DMS53 treated with DMSO at 0.1 percent for 48 hours (cell line): ENCODE results near the gene ACTRT2.

ENCODE experiments used
- DNase-seq: peaks from one replicate; lab custom pipeline; 2025; ENCODE audit not compliant: unreplicated experiment; lab: John Stamatoyannopoulos, UW

Gene ACTRT2

DNA sequence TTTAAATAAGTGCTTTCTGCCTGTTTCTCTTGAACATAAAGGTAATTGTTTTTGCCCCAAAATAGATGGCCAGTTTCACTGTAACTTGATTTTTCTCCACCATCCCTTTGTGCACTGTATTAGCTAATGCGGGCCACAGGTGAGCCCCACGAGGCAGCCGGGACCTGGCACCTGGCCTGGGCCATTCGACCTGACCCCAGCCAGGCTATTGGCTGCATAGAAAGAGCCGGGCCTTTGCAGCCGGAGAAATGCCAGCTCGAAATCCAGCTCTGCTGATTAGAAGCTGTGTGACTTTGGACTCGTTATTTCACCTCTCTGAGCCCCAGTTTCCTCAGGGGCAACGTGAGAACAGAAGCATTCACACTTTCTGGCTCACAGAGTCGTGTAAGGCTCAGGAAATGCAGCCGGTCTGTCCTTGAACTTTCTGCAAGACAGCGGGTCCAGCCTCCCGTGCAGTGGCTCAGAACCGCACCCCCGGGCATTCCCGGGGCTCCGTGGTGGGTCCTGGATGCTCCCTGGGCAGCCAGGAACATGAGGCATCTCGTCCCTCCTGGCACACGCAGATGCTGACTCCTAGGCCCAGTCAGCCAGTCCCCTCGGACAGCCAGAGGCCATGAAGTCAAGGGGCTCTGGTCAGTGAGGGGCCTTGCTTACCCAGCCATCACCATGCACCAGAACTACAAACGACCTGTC is 37.4 kb upstream of the ACTRT2 start:
- no peak for DNase-seq

DNA sequence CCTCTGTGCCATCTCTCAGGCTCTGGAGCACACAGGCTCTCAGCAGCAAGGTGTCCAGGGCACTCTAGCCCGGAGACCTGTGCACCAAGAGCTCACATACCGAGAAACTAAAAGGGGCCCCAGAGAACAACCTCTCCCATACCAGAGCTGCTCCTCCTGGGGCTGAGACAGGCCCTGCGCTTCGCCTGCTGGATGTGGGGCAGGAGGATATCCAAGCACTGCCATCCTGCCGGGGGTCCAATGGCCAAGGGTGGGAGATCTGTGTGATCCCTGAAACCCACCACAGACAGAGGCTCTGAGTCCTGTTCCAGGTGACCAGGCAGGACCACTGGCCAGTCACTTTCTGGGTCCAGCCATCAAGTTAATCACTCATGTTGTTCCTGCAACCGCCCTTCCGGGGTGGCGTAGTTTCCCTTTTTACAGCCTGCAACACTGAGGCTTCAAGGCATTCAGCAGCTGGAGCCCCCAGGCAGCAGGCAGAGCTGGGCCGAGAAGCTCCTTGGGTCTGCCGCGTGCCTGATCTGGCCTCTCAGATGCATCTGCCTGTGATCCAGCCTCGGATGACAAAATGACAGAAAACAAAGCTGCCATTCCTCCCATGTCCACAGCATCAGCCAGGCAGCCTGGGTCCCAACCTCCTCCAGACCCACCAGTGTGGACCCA is 36.7 kb upstream of the ACTRT2 start:
- DNase-seq = no peak

DNA sequence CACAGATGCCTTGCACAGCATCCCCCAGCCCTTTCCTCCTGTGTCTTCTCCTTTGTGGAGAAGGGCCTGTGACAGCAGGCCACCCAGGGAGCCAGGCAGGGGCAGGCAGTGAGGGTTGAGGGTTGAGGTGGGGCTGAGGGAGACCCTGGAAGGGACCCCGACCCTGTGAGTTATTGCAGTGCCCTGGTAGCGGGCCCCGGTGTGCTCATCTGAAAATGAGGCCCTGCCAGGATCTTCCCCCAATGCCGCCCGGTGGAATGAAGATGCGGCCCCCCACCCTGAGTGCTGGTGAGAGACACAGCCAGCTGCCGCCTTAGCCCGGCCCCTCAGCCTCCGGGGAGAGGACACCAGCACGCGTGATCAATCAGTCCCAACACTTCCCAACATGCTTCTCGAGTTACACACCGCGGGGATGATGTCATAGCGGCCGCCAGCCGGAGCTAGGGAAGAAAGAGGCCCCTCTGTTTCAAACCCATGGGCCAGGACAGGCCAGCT is 36.2 kb upstream of the ACTRT2 start:
- DNase-seq = no peak

DNA sequence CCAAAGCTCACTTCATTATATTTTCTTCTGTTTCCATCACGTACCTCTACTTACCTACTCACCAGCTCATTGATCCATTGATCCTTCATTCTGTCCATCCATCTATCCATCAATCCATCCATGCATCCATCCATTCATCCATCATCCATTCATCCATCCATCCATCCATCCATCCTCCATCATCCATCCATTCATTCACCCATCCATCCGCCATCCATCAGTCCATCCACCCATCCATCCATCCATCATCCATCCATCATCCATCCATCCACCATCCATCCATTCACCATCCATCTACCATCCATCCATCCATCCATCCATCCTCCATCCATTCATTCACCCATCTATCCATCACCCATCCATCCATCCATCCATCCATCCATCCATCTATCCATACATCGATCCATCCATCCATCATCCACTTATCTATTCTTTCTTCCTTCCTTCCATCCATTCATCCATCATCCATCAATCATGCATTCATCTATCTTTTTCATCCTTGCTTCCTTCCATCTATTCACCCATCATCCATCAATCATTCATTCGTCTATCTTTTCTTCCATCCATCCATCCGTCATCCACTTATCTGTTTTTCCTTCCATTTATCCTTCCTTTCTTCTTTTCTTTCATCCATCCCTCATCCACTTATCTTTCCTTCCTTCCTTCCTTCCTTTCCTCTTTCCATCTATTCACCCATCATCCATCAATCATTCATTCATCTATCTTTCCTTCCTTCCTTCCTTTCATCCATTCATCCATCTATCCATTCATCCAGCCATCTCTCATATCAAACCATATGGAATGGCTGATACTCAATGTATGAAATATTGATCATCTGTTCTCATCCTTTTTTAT is 35.3 kb upstream of the ACTRT2 start:
- DNase-seq = no peak

DNA sequence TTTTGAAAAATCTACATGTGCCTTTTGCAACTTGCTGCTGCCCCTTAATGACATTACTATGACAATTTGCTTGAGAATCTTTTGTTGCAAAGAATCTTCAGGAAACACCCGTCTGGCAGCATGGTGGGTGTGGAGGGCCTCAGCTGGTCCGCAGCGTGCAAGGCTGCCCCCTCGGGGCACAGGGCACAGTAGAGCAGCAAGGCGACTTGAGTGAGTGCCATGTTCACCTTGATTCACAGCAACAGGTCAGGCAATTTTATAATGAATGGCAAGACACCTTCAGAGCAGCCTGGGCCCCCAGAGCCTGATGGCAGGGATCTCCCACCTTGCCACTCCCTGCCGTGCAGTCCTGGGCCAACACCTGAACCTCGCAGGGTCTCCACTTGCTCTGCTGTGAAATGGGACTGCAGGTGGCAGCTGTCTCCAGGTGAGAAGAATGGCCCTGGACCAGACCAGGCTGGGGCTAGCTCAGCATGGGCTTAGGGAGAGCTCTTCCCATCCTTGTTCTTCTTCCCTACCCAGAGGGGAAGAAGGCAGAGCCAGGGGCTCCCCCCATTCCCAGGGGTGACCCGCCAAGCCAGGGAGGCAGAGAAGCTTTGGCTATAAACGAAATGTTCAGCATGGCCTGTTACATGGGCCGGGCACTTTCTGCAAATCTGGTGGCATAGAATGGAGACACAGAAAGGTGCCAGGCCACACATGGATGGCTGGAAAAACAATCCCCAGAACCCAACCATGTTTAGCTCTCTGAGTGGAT is 34.5 kb upstream of the ACTRT2 start:
- DNase-seq = no peak

DNA sequence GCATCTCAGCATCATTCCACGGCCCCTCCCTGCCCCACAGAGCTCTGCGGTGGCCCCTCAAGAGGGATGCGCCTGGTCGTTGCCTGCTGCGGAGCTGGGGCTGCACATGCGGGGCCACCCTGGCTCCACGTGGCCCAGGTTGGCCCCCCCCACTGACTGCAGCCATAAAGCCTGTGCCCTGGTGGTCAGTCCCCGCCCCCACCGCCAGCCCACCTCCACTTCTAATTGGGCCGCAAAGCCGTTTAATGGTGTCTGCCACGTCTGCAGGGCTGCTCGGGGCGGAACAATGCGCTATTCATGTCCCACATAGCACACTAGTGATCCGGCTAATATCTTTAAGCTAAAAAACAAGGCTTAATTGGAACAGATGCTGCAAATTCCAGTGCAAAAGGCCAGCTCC is 33.5 kb upstream of the ACTRT2 start:
- no peak for DNase-seq

DNA sequence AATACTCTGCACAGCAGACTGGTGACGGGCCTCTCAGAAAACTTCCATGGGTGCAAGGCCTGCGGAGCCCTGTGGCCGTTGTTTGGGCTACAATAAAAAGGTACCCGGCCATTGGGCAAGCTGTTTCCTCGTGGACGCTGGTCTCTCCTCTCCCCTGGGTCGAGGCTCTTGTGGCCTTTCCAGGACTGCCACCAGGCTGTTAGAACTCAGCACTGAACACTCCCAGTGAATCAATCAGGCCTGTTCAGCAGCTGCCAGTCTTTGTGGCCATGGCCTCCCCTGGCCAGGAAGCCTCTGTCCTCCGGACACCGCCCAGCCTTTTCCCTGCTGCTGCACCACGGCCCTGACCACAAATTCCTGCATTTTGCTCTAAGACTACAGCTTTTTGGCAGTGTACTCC is 33.0 kb upstream of the ACTRT2 start:
- DNase-seq = no peak

DNA sequence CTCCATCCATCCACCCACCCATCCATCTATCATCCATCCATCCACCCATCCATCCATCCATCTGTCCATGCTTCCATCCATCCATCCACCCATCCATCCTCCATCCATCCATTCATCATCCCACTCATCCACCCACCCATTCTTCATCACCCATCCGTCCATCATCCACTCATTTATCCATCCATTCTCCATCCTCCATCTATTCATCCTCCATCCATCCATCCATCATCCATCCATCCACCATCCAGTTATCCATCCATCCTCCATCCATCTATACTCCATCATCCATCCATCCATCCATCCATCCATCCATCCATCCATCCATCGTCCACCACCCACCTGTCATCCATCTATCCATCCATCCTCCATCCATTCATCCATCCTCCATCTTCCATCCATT is 32.1 kb upstream of the ACTRT2 start:
- no peak for DNase-seq

DNA sequence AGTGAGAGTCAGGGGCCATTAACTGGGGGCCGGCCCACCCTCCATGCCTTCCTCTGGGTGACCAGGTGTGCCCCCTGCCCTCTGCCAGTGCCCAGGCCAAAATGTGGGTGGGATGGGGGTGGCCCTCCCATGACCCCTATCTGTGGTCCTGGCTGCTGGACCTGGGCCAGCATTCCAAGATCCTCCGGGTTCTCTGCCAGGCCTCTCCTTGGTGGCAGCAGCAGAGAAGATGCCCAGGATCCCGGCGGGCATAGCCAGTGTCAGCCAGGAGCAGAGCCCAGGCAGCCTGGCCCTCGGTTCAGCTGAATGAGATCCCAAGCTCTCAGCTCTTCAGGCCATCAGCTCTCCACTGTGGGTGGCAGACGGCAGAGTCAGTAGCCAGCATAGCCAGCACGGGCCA is 31.3 kb upstream of the ACTRT2 start:
- DNase-seq = no peak

DNA sequence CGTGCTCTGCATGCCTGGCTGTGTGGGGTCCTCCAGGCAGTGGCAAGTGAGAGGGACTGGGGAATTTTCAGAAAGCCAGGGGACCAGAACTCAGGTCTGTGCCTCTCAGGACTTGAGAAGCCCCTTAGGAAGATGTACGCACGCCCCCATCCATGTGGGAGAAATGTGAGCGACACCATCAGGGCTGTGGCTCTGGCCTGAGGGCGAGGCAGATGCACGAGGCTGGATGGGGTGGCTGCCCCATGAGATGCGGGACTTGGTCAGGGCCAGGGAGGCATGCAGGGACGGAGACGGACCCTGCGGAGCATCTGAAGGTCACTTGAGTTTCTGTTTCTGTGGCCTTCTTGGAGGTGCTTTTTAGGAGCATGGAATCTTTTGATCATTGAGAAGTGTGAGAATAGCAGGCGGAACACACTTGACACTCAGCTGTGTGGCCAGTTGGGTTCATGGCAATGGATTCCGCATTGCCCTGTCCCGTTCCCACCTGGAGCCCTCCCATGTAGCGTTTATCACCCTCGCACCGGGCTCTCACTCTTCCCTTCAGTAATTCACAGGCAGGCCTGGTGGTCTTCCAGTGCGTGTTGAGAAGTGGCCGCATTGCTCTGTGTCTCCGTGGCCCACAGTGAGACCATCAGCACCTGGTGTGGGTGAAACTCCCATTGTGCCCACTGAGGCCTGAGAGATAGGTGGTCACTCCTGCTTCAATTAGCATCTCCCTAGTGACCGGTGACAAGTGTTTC is 30.7 kb upstream of the ACTRT2 start:
- DNase-seq = no peak

DNA sequence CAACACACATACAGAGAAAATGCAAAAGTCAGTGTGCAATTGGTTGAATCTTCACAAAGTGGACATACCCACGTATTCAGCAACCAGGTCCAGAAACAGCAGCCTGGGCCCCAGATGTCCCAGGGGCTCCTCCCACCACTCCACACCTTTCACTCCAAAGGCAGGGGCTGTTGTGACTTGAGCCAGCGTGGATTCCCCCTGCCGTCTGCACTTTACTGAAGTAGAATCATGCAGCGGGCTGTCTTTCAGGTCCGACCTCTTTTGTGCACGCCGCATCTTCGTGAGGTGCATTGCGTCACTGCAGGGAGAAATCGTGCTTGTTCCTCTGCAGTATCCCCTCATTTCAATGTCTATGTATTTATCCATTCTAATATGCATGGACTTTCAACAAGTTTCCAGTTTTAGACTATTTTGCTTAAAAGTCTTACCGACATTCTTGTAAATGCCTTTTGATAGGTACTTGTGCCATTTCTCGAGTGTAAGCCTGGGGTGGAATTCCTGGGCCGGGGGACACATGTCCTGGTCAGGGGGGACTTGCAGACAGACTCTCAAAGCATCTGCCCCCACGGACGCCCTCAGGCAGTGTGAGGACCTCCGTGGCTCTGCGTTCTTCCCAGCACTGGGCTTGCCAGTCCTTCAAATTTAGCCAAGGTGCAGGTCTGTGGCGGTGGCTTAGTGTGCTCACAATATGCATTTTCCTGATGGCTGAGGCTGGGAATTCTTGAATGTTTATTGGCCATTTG is 29.3 kb upstream of the ACTRT2 start:
- DNase-seq = no peak

DNA sequence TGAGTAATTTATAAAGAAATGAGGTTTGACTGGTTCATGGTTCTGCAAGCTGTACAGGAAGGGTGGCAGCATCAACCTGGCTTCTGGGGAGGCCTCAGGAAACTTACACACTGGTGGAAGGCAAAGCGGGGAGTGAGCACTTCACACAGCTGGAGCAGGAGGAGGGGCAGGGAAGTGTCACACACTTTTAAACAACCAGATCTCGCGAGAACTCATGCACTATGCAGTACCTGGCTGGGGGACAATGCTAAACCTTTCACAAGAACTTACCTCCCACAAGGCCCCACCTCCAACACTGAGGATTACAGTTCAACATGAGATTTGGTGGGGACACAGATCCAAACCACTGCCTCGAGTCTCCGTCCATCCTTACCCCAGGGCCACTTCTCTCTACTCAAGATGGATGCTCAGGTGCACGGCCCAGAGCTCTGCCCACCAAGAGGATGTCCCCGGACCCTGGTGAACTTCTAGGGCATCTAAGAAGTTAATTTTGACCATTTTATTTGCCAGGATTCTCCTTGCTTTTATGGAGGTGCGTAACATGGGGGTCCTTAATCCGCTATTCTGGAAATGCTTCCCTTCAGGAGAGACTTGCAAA is 22.7 kb upstream of the ACTRT2 start:
- no peak for DNase-seq

DNA sequence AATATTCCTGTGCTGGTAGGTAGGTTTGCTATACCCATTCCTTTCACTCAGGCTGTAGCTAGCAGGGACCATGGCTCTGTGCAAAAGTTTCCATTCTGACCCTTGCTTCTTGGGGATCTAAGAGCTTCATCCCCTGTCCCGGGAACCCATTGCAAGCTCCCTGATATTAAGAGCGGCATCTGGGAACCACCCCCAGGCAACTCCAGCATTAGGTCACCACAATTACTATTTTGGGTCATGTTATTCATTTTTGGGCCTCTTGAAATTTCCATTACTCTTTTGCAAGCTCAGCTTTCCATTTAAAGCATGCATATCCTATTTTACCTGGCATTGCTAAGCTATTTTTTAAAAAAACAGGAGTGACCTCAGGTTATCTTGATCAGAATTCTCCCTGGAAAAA is 22.1 kb upstream of the ACTRT2 start:
- no peak for DNase-seq

DNA sequence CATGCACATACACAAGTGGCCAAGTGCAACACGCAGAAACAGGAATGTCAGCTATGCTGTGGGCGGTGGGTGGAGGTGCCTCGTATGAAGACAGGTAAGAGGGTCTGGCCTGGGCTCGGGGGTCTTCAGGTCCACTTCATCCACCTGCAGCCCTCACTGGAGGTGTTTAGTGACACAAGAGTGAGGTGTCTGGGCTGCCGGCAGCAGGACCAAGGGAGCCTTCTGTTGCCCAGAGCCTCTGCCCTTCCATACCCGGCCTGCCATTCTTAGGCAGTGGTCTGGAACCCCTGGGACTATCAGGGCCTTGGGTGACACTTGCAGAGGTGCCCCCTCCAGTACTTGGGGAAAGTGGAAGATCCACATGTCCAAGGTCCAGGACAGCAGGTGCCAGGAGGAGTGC is 21.7 kb upstream of the ACTRT2 start:
- DNase-seq = no peak

DNA sequence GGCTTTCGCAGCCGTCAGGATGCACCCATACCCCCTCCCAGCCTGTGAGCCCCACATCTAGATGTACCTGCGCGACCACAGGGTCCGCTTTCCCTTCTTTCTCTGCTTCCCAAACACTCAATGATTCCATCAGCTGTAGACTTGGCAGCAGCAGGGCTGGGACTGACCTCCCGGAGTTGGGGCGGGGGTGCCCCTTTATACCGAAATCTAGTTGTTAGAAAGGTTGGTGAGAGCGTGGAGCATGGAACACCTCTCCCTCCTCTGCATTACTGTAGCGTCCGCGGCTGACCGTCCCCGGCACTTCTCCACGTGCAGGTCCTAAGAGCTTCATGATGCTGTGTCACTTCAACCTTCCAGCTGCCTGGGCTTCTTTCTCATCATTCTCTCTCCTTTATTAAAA is 21.1 kb upstream of the ACTRT2 start:
- DNase-seq = no peak

DNA sequence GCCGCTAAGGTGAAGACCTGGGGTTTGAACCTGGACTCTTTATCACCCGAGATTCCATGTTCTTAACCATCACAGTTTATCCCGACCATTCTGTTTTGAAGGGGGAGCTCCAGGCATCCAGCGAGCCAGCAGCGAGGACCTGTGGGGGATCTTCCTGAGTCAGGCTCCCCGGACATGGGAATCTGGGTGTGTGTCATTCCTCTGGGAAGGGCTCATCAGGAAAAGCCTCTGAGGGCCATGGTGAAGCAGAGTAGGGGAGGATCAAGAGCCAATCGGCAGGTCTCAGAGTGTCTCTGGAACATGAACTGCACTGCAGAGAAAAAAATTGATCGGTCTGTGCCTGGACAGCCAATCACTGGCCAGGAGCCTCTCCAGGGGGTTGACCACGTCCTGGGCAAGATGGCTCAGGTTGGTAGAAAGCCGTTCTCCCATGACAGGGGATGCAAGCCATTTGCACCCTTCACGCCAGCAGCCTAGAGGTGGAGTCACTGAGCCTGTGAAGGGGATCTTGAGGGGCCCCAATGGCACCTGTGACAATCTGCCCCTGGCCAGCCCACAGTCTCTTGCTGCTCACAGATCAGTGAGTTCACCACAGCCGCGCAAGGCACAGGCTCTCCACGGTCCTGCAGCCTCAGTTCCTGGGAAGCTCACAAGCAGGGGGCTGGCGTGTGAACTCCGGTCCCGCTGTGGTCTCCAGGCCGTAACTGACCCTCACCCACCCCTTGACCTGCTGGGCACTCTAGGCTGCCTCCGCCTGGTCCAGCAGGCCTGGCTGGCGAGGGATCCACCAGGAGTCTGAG is 20.4 kb upstream of the ACTRT2 start:
- DNase-seq = no peak

DNA sequence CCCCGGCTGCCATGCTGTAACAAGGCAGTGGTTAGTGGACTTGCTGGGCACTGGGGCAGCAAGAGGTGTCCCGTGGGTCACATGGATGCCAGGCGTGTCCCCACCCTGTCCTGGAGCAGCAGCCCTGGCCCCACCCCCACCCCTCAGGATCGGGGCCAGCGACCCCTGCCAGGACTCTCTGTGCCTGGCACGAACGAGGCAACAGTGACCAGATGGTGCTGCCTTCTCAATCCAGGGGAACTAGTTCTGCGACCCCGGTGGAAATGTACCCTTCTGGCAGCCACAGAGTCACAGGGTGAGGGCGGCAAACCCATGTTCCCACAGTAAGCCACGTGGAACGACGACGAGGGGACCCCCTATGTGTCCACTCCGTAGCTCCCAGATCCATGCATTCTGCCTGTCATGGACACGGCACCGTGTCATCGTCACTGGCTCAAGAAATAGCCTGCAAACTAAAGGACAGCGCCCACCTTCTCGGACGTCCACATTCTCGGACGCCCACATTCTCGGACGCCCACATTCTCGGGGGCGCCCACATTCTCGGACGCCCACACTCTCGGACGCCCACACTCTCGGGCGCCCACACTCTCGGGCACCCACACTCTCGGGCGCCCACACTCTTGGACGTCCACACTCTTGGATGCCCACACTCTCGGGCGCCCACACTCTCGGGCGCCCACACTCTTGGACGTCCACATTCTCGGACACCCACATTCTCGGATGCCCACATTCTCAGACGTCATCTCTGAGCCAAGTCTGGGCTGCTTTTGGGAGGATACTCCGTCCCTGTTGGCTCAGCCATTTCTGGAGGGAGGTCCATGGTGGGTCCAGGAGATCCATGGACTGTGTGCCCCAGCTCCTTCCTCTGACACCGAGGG is 19.6 kb upstream of the ACTRT2 start:
- no peak for DNase-seq
